GM12878 (cell line): ENCODE data around the gene GLYAT. TPM values are rescaled to one million over a fixed set of nuclear protein-coding genes. Genes with fewer than 3 reads are reported as not detected.

ENCODE experiments used
- ATAC-seq: fragments of 200-7000 bp; cut with Tn5 transposase; 3 replicates; pipeline ENCODE4 v1.9.1; 2020; ENCODE audit warnings: mild to moderate bottlenecking, moderate library complexity
- BruUV-seq: library from RNA; stranded (reverse); fragments of 400-500 nt; replicated peaks from 2 replicates; lab custom pipeline; 2021; lab: Mats Ljungman, UMichigan
- CTCF ChIA-PET: fragments of 300-600 bp; sonication (Branson Sonifier 250); formaldehyde crosslinking; extraction: SDS; loops from one replicate; lab custom pipeline; 2021; ENCODE audit warnings: inconsistent platforms; lab: Yijun Ruan, JAX
- POLR2A ChIA-PET: fragments of 350-600 bp; formaldehyde crosslinking; extraction: SDS; loops from one replicate; lab custom pipeline; 2021; ENCODE audit warnings: inconsistent platforms; lab: Charles Lee
- RAD21 ChIA-PET: fragments of 300-600 bp; sonication (Branson Sonifier 250); formaldehyde crosslinking; loops from one replicate; lab custom pipeline; 2023; ENCODE audit warnings: antibody characterized with exemption; ENCODE audit not compliant: unreplicated experiment; lab: Charles Lee
- SMC1A ChIA-PET: fragments of 300-600 bp; sonication (Branson Sonifier 250); formaldehyde crosslinking; loops from one replicate; lab custom pipeline; 2023; ENCODE audit not compliant: unreplicated experiment, uncharacterized antibody; lab: Charles Lee
- DNase-seq: peaks from one replicate; pipeline ENCODE4 v3.0.0-alpha.2; 2011; ENCODE audit warnings: low read depth, low spot score
- FAIRE-seq: peaks from 3 replicates; lab custom pipeline; 2011; peaks lifted over from hg19 to GRCh38; lab: Jason Lieb, UNC
- H2AFZ ChIP-seq: 2 replicates; pipeline ENCODE4 v1.6.0; 2011; ENCODE audit warnings: low read depth, low read length, control low read depth; ENCODE audit not compliant: control insufficient read depth
- H3K27ac ChIP-seq: 2 replicates; pipeline ENCODE4 v1.5.1; 2011; ENCODE audit warnings: control low read depth; ENCODE audit not compliant: control insufficient read depth, insufficient read depth
- H3K27me3 ChIP-seq, 2 experiments: replicated peaks in 1 of 2; 2 replicates each; pipeline versions ENCODE4 v1.6.0 to v1.6.1; 2011; ENCODE audit warnings: low read length in 1 of 2; ENCODE audit not compliant: control insufficient read depth in 2 of 2, insufficient read depth in 2 of 2
- H3K36me3 ChIP-seq, 2 experiments: 2 replicates each; pipeline ENCODE4 v1.5.1; 2011; ENCODE audit warnings: low read length in 1 of 2; ENCODE audit not compliant: control insufficient read depth in 2 of 2, insufficient read depth in 2 of 2
- H3K4me1 ChIP-seq: 2 replicates; pipeline ENCODE4 v1.6.1; 2011; ENCODE audit warnings: mild to moderate bottlenecking, low read length, moderate library complexity, mixed read lengths; ENCODE audit not compliant: control insufficient read depth, insufficient read depth
- H3K4me2 ChIP-seq: 2 replicates; pipeline ENCODE4 v1.6.0; 2011; ENCODE audit warnings: control low read depth; ENCODE audit not compliant: control insufficient read depth, insufficient read depth
- H3K4me3 ChIP-seq: fragments of 200-600 bp; sonication (generic); 2 replicates; pipeline ENCODE4 v1.5.1; 2016
- H3K79me2 ChIP-seq: 2 replicates; pipeline ENCODE4 v1.6.0; 2011; ENCODE audit warnings: low read length; ENCODE audit not compliant: control insufficient read depth, insufficient read depth
- H3K9ac ChIP-seq: 2 replicates; pipeline ENCODE4 v1.8.0; 2011; ENCODE audit warnings: low read length, control low read depth, mixed read lengths; ENCODE audit not compliant: control insufficient read depth, insufficient read depth
- H3K9me3 ChIP-seq: replicated peaks from 3 replicates; pipeline ENCODE4 v1.5.1; 2011; ENCODE audit warnings: mild to moderate bottlenecking, low read length; ENCODE audit not compliant: control insufficient read depth, insufficient read depth
- H4K20me1 ChIP-seq: 2 replicates; pipeline ENCODE4 v1.6.0; 2011; ENCODE audit not compliant: control insufficient read depth, insufficient read depth
- CTCF ChIP-seq, 3 experiments: IDR thresholded peaks in 2 of 3; conservative IDR thresholded peaks in 1 of 3; 2 replicates each; pipeline ENCODE4 v1.5.1; 2011; ENCODE audit warnings: low read depth in 3 of 3, low read length in 3 of 3, mild to moderate bottlenecking in 3 of 3, control low read depth in 2 of 3, moderate library complexity in 2 of 3, inconsistent platforms in 1 of 3, mixed read lengths in 1 of 3; ENCODE audit not compliant: control insufficient read depth in 2 of 3, insufficient read depth in 1 of 3; ENCODE audit errors: extremely low read depth in 1 of 3
- DPF2 ChIP-seq: fragments of 450-650 bp; IDR thresholded peaks from 2 replicates; pipeline ENCODE4 v1.6.1; 2017; ENCODE audit warnings: mild to moderate bottlenecking
- EED ChIP-seq: sonication (generic); IDR thresholded peaks from 2 replicates; pipeline ENCODE4 v1.6.1; 2016; ENCODE audit warnings: antibody characterized with exemption, low read depth
- EGR1 ChIP-seq, 2 experiments: IDR thresholded peaks; 1 replicate in 1 of 2; 2 replicates in 1 of 2; pipeline ENCODE4 v1.6.1; 2011 to 2012; ENCODE audit warnings: low read depth in 2 of 2, low read length in 2 of 2, borderline replicate concordance in 1 of 2, mild to moderate bottlenecking in 1 of 2, moderate library complexity in 1 of 2
- GATAD2B ChIP-seq: fragments of 450-650 bp; conservative IDR thresholded peaks from 2 replicates; pipeline ENCODE4 v1.6.1; 2017; ENCODE audit warnings: low read depth, mild to moderate bottlenecking, moderate library complexity
- JUNB ChIP-seq: IDR thresholded peaks from 2 replicates; pipeline ENCODE4 v1.6.1; 2016; ENCODE audit warnings: antibody characterized with exemption, mild to moderate bottlenecking
- MYB ChIP-seq: fragments of 150-350 bp; IDR thresholded peaks from 2 replicates; pipeline ENCODE4 v1.6.1; 2014; ENCODE audit warnings: mild to moderate bottlenecking, low read depth, low read length, borderline replicate concordance
- NKRF ChIP-seq: fragments of 450-650 bp; conservative IDR thresholded peaks from 2 replicates; pipeline ENCODE4 v1.6.1; 2017; ENCODE audit warnings: mild to moderate bottlenecking, moderate library complexity
- RBBP5 ChIP-seq: fragments of 200-600 bp; sonication (generic); conservative IDR thresholded peaks from 2 replicates; pipeline ENCODE4 v1.6.1; 2016
- SPI1 ChIP-seq: IDR thresholded peaks from 2 replicates; pipeline ENCODE4 v1.6.1; 2011; ENCODE audit warnings: low read depth, mild to moderate bottlenecking, low read length, moderate library complexity, borderline replicate concordance; ENCODE audit not compliant: insufficient read depth
- ZNF592 ChIP-seq: fragments of 450-650 bp; IDR thresholded peaks from 2 replicates; pipeline ENCODE4 v1.6.1; 2017; ENCODE audit warnings: mild to moderate bottlenecking, moderate library complexity
- WGBS: methylation state at CpG from one replicate; pipeline ENCODE4 v1.1.6; 2016; ENCODE audit warnings: low lambda C conversion rate; ENCODE audit not compliant: insufficient replicate concordance, insufficient coverage; ENCODE audit errors: missing lambda C conversion rate; 5-methylcytosine and 5-hydroxymethylcytosine counted together
- in situ Hi-C: fragments of 300-500 bp; cut with MboI; formaldehyde crosslinking; loops from 9 replicates; pipeline ENCODE4 v1.14.3; 2018; ENCODE audit warnings: mixed read lengths
- intact Hi-C: fragments of 100-400 bp; cut with micrococcal nuclease; formaldehyde crosslinking; loops from one replicate; pipeline ENCODE4 v1.14.2; 2022; ENCODE audit not compliant: unreplicated experiment
- polyA plus RNA-seq, 11 experiments: library from polyadenylated mRNA; depleted of rRNA in 4 of 11; unstranded in 6 of 11; stranded (reverse) in 5 of 11; fragments of >200 nt; fragmentation: Nextera tagmentation in 4 of 11; fragmentation: Illumina TruSeq in 1 of 11; extraction: Ambion mirVana in 4 of 11; extraction: Trizol in 1 of 11; gene quantifications; 1 replicate in 1 of 11; 2 replicates in 10 of 11; pipeline versions ENCODE4 v1.2.1 to v1.2.3, GENCODE V29; 2011 to 2016; ENCODE audit warnings: inconsistent platforms in 2 of 11, missing spikeins in 2 of 11, low read depth in 1 of 11
- total RNA-seq, 4 experiments: library from RNA; depleted of rRNA in 3 of 4; stranded (reverse); fragments of >200 nt in 3 of 4; fragmentation: Illumina TruSeq in 1 of 4; extraction: Trizol in 1 of 4; gene quantifications; 2 replicates each; pipeline versions ENCODE4 v1.2.1 to v1.2.3, GENCODE V29; 2013 to 2021

Gene GLYAT
- total and polyA plus RNA-seq, 10 of the 15 experiments (the other 5 are each of a cell fraction or from before 2014, with no cell fraction given) = 0.18 TPM; not detected in 9

GRCh38 chr11:58676563-58677135, 55.1 kb downstream of the GLYAT start:
- SMC1A ChIA-PET = interaction anchor here (0.6 to 3.0 kb wide), 8 partner anchors 13 to 99 kb away, joined by 3 to 14 read pairs (median 6); no protein-coding TSS in a partner anchor
- no peak for ATAC-seq

More at GRCh38 chr11:58676563-58677135, 55.1 kb downstream of the GLYAT start:
- DNase-seq (no peak), FAIRE-seq (no peak)
- Histone ChIP-seq H3K9me3 (no peaks in the 10 kb centered on the region; the same call in 2 of the 3 replicates), H3K79me2 (no peaks in the 10 kb centered on the region), H3K4me3 (no peak overlapping the region)
- RAD21 ChIA-PET = interaction anchor here (1.1 to 2.1 kb wide), 3 partner anchors 22 to 112 kb away, joined by 5 to 8 read pairs (median 7); no protein-coding TSS in a partner anchor
- TF ChIP-seq SPI1 = no peak
- no peak for TF ChIP-seq ZNF592
- TF ChIP-seq EGR1 (IDR thresholded peaks at IDR 0.05; ENCODE audit: borderline replicate concordance in 1 of 2, low read depth in 2 of 2, low read length in 2 of 2) = no peak
- no peak for TF ChIP-seq CTCF (IDR thresholded peaks at IDR 0.05 in 2 of 3, conservative IDR thresholded peaks at IDR 0.05 in 1 of 3; ENCODE audit: control insufficient read depth in 2 of 3, extremely low read depth in 1 of 3, insufficient read depth in 1 of 3, low read depth in 3 of 3, low read length in 3 of 3)
- TF ChIP-seq GATAD2B = no peak
- TF ChIP-seq JUNB = no peak
- TF ChIP-seq EED = no peak
- no peak for TF ChIP-seq RBBP5
- TF ChIP-seq NKRF = no peak
- TF ChIP-seq DPF2 = no peak
- TF ChIP-seq MYB = no peak
- TF ChIP-seq, all 136 proteins: peak for 0
- intact Hi-C loops (no loop called here), in situ Hi-C loops (no loop called here)
- Histone ChIP-seq H2AFZ (no peak overlapping the region), H3K9ac (no peak overlapping the region), H3K36me3 (no peaks in the 10 kb centered on the region), H3K4me2 (no peak overlapping the region), H4K20me1 (no peaks in the 10 kb centered on the region), H3K4me1 (no peaks in the 10 kb centered on the region), H3K27me3 (no peaks in the 10 kb centered on the region), H3K27ac (no peak overlapping the region)
- ChIA-PET CTCF (interaction anchor here (0.9 to 4.9 kb wide), 12 partner anchors 9 to 382 kb away, joined by 3 to 49 read pairs (median 7); no protein-coding TSS in a partner anchor), POLR2A (no interaction called here)
- WGBS = 31% methylated on average over 1 of the region's 1 CpG
- no TSS peak for BruUV-seq
